ENCODE data around the gene ACTN1.

- TF ChIP-seq ZNF37A (tag by site-specific recombination; IDR thresholded peaks at IDR 0.05) (no peak), PBX3 (CRISPR knock-in tag; IDR thresholded peaks at IDR 0.05) (no peak), CTCF (tag by site-specific recombination; IDR thresholded peaks at IDR 0.05) (no peak; the same call in 1 of the 2 replicates), ZNF677 (tag by site-specific recombination; IDR thresholded peaks at IDR 0.05) (no peak), ZNF292 (tag by site-specific recombination; IDR thresholded peaks at IDR 0.05; ENCODE audit: borderline replicate concordance, low read depth) (no peak), KLF9 (tag by site-specific recombination; IDR thresholded peaks at IDR 0.05; ENCODE audit: low read depth) (peak; percentile 65)
These were observed 760 bp downstream of the ACTN1 start for GRCh38 chr14:68978172-68978911.
